ENCODE results near the gene TRIM44. TPM values are rescaled to one million over a fixed set of nuclear protein-coding genes. Genes with fewer than 3 reads are reported as not detected.

TRIM44 gene
- polyA plus RNA-seq, 4 donors = 8.9 to 35.4 (median 12.8) TPM

- H3K27ac ChIP-seq (ENCODE audit: low read depth in 1 of 3, low read length in 2 of 3) = no peak overlapping the region
- DNase-seq (no peak), FAIRE-seq (no peak)
- no peaks in the 10 kb centered on the region for H3K27me3 ChIP-seq (ENCODE audit: control insufficient read depth in 3 of 3, insufficient read depth in 3 of 3, low read length in 3 of 3)
- H3K4me1 ChIP-seq (ENCODE audit: control insufficient read depth in 3 of 3, insufficient read depth in 2 of 3, low read depth in 1 of 3, low read length in 2 of 3) = peaks cover 0 to 3% (median 2%) of the 10 kb centered on the region in 3 donors
- H3K36me3 ChIP-seq (ENCODE audit: control insufficient read depth in 3 of 3, insufficient read depth in 2 of 3, low read depth in 1 of 3, low read length in 3 of 3) = no peaks in the 10 kb centered on the region
- H3K4me3 ChIP-seq (ENCODE audit: low read depth in 1 of 3, low read length in 3 of 3) = no peak overlapping the region
- 93 to 94% (median 94%) methylated on average over 2 of the region's 2 CpGs for WGBS, 3 donors
- H3K9me3 ChIP-seq (ENCODE audit: control insufficient read depth in 2 of 2, insufficient read depth in 1 of 2, low read depth in 1 of 2, low read length in 1 of 2) = no peaks in the 10 kb centered on the region
Observed at GRCh38 chr11:35717520-35717919, 54.9 kb downstream of the TRIM44 start.

DNA sequence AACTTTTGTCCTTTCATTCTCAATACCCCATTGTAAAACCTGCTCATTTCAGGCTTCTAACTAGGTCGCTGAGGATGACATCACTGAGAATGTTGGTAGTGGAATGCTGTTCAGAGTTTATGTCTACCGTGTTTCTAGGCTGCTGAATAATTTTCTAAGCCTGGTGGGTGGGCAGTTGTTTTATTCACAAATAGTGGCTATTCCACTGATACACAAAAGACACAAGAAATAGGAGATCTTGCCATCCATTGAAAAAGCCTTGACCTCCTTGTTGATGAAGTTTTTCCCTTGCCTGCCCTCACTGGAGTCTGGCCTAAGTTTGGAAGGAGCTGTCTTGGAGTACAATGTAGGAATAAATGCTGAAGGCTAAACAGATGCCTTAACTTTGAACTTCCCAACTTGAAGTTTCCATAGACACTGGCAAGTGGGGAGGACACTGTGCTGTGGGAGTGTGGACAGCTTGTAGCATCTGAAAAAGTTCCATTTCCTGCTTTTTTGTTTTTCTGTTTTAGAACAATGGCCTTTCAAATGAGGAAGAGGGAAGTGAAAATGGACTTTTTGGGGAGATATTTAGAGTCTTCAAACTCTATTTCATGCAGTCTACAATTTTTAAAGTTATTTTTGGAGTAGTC is 59.2 kb downstream of the TRIM44 start:
- H3K4me3 ChIP-seq (ENCODE audit: low read depth in 1 of 3, low read length in 3 of 3) = no peak overlapping the region
- no peaks in the 10 kb centered on the region for H3K27me3 ChIP-seq (ENCODE audit: control insufficient read depth in 3 of 3, insufficient read depth in 3 of 3, low read length in 3 of 3)
- peaks cover 0 to 3% (median 0%) of the 10 kb centered on the region in 3 donors for H3K4me1 ChIP-seq (ENCODE audit: control insufficient read depth in 3 of 3, insufficient read depth in 2 of 3, low read depth in 1 of 3, low read length in 2 of 3)
- no peak overlapping the region for H3K27ac ChIP-seq (ENCODE audit: low read depth in 1 of 3, low read length in 2 of 3)
- DNase-seq = no peak
- WGBS, 3 donors = 74 to 81% (median 79%) methylated on average over 2 of the region's 2 CpGs
- H3K9me3 ChIP-seq (ENCODE audit: control insufficient read depth in 2 of 2, insufficient read depth in 1 of 2, low read depth in 1 of 2, low read length in 1 of 2) = no peaks in the 10 kb centered on the region
- H3K36me3 ChIP-seq (ENCODE audit: control insufficient read depth in 3 of 3, insufficient read depth in 2 of 3, low read depth in 1 of 3, low read length in 3 of 3) = peaks cover 0 to 5% (median 4%) of the 10 kb centered on the region in 3 donors
- no peak for FAIRE-seq

DNA sequence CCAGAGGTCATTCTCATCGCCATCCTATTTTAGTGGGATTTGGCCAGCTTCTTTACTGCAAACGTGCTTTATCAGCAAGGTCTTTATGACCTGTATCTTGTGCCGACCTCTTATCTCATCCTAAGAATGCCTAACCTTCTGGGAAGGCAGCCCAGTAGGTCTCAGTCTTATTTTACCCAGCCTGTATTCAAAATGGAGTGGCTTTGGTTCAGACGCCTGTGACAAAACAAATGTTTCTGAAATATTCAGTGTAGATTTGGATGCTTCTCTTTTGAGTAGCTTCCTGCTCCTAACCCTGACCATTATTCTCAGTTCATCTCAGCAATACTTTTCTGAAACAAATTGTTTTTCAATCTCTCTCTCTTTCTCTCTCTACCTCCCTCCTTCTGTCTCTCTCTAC is 60.1 kb downstream of the TRIM44 start:
- 48 to 72% (median 68%) methylated on average over 4 of the region's 4 CpGs for WGBS, 3 donors
- H3K36me3 ChIP-seq (ENCODE audit: control insufficient read depth in 3 of 3, insufficient read depth in 2 of 3, low read depth in 1 of 3, low read length in 3 of 3) = peaks cover 0 to 9% (median 5%) of the 10 kb centered on the region in 3 donors
- FAIRE-seq (no peak), DNase-seq (no peak)
- H3K4me1 ChIP-seq (ENCODE audit: control insufficient read depth in 3 of 3, insufficient read depth in 2 of 3, low read depth in 1 of 3, low read length in 2 of 3) = peaks cover 0 to 3% (median 0%) of the 10 kb centered on the region in 3 donors
- no peak overlapping the region for H3K4me3 ChIP-seq (ENCODE audit: low read depth in 1 of 3, low read length in 3 of 3)
- no peaks in the 10 kb centered on the region for H3K9me3 ChIP-seq (ENCODE audit: control insufficient read depth in 2 of 2, insufficient read depth in 1 of 2, low read depth in 1 of 2, low read length in 1 of 2)
- H3K27me3 ChIP-seq (ENCODE audit: control insufficient read depth in 3 of 3, insufficient read depth in 3 of 3, low read length in 3 of 3) = no peaks in the 10 kb centered on the region
- H3K27ac ChIP-seq (ENCODE audit: low read depth in 1 of 3, low read length in 2 of 3) = no peak overlapping the region

DNA sequence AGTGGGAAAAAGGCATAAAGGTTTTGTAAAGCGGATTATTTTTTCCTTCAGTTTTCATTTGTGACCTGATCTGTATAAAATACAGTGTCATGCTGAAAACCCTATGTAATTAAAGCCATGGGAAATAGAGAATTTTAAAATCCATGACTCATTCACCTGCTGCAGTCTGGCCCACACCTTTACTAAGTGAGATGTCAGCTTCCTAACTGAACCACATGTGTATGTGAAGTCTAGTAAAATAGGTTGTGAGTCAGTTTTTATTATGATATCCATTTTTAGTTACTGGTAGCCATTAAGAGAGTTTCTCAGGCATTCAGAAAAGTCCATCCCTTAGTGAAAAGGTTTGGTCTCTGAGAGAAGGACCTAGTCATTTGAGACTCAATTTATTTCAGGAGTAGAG is 60.9 kb downstream of the TRIM44 start:
- Histone ChIP-seq H3K9me3 (ENCODE audit: control insufficient read depth in 2 of 2, insufficient read depth in 1 of 2, low read depth in 1 of 2, low read length in 1 of 2) (no peaks in the 10 kb centered on the region), H3K4me1 (ENCODE audit: control insufficient read depth in 3 of 3, insufficient read depth in 2 of 3, low read depth in 1 of 3, low read length in 2 of 3) (peaks cover 0 to 3% (median 0%) of the 10 kb centered on the region in 3 donors), H3K36me3 (ENCODE audit: control insufficient read depth in 3 of 3, insufficient read depth in 2 of 3, low read depth in 1 of 3, low read length in 3 of 3) (peaks cover 0 to 9% (median 5%) of the 10 kb centered on the region in 3 donors), H3K27ac (ENCODE audit: low read depth in 1 of 3, low read length in 2 of 3) (no peak overlapping the region), H3K27me3 (ENCODE audit: control insufficient read depth in 3 of 3, insufficient read depth in 3 of 3, low read length in 3 of 3) (no peaks in the 10 kb centered on the region), H3K4me3 (ENCODE audit: low read depth in 1 of 3, low read length in 3 of 3) (no peak overlapping the region)
- FAIRE-seq = no peak
- no peak for DNase-seq
- 93 to 100% (median 97%) methylated on average over 1 of the region's 1 CpG for WGBS, 3 donors

DNA sequence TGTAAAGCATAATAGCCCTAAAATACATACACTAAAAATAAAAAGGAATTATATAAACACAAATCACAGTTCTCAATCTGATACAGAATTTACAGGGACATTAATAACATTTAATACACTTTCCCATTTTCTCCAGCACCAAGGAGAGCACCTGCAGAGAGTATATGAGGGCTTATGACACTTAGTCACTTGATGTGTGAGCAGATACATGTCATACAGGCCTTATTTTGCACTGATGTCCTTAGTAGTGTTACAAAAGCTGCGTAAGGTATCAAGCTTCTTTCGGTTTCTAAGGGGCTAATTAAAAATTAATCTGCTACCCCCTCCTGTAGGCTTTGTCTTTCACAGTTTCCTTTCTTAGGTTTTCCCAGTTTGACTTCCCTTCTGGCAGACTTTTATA is 61.3 kb downstream of the TRIM44 start:
- H3K9me3 ChIP-seq (ENCODE audit: control insufficient read depth in 2 of 2, insufficient read depth in 1 of 2, low read depth in 1 of 2, low read length in 1 of 2) = no peaks in the 10 kb centered on the region
- peaks cover 0 to 3% (median 0%) of the 10 kb centered on the region in 3 donors for H3K4me1 ChIP-seq (ENCODE audit: control insufficient read depth in 3 of 3, insufficient read depth in 2 of 3, low read depth in 1 of 3, low read length in 2 of 3)
- H3K27me3 ChIP-seq (ENCODE audit: control insufficient read depth in 3 of 3, insufficient read depth in 3 of 3, low read length in 3 of 3) = no peaks in the 10 kb centered on the region
- no peak for FAIRE-seq
- no peak for DNase-seq
- H3K4me3 ChIP-seq (ENCODE audit: low read depth in 1 of 3, low read length in 3 of 3) = no peak overlapping the region
- 65 to 85% (median 79%) methylated on average over 2 of the region's 2 CpGs for WGBS, 3 donors
- H3K36me3 ChIP-seq (ENCODE audit: control insufficient read depth in 3 of 3, insufficient read depth in 2 of 3, low read depth in 1 of 3, low read length in 3 of 3) = peaks cover 2 to 9% (median 6%) of the 10 kb centered on the region in 3 donors
- no peak overlapping the region for H3K27ac ChIP-seq (ENCODE audit: low read depth in 1 of 3, low read length in 2 of 3)

GRCh38 chr11:35725885-35726284 is 63.3 kb downstream of the TRIM44 start:
- Histone ChIP-seq H3K27ac (ENCODE audit: low read depth in 1 of 3, low read length in 2 of 3) (no peak overlapping the region), H3K4me3 (ENCODE audit: low read depth in 1 of 3, low read length in 3 of 3) (no peak overlapping the region), H3K36me3 (ENCODE audit: control insufficient read depth in 3 of 3, insufficient read depth in 2 of 3, low read depth in 1 of 3, low read length in 3 of 3) (peaks cover 4 to 13% (median 12%) of the 10 kb centered on the region in 3 donors), H3K27me3 (ENCODE audit: control insufficient read depth in 3 of 3, insufficient read depth in 3 of 3, low read length in 3 of 3) (no peaks in the 10 kb centered on the region), H3K9me3 (ENCODE audit: control insufficient read depth in 2 of 2, insufficient read depth in 1 of 2, low read depth in 1 of 2, low read length in 1 of 2) (peaks cover 0 to 10% of the 10 kb centered on the region in 2 donors), H3K4me1 (ENCODE audit: control insufficient read depth in 3 of 3, insufficient read depth in 2 of 3, low read depth in 1 of 3, low read length in 2 of 3) (peaks cover 0 to 3% (median 0%) of the 10 kb centered on the region in 3 donors)
- FAIRE-seq (no peak), DNase-seq (peak in 1 of 2 donors; percentile 40)
- 90 to 99% (median 93%) methylated on average over 2 of the region's 2 CpGs for WGBS, 3 donors

DNA sequence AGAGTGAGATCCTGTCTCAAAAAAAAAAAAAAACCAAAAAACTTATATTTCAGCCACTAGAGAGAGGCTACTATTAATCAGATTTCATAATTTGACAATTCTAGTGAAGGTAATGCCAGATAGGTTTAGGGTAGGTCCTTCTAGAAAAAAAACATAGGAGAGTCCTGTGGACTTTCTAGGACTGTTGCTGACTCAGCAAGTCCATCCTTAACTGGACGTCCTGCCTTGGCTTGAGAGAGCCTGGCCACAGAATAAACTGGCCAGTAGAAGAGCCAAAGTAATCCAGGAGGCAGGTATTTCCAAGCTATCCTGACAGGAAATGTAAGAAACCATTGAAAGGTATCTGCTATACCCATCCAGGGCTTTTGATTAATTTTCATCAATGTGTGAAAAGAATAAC is 64.6 kb downstream of the TRIM44 start:
- no peak for DNase-seq
- no peak for FAIRE-seq
- Histone ChIP-seq H3K27me3 (ENCODE audit: control insufficient read depth in 3 of 3, insufficient read depth in 3 of 3, low read length in 3 of 3) (no peaks in the 10 kb centered on the region), H3K4me1 (ENCODE audit: control insufficient read depth in 3 of 3, insufficient read depth in 2 of 3, low read depth in 1 of 3, low read length in 2 of 3) (no peaks in the 10 kb centered on the region), H3K36me3 (ENCODE audit: control insufficient read depth in 3 of 3, insufficient read depth in 2 of 3, low read depth in 1 of 3, low read length in 3 of 3) (peaks cover 4 to 13% (median 12%) of the 10 kb centered on the region in 3 donors), H3K4me3 (ENCODE audit: low read depth in 1 of 3, low read length in 3 of 3) (no peak overlapping the region), H3K27ac (ENCODE audit: low read depth in 1 of 3, low read length in 2 of 3) (no peak overlapping the region), H3K9me3 (ENCODE audit: control insufficient read depth in 2 of 2, insufficient read depth in 1 of 2, low read depth in 1 of 2, low read length in 1 of 2) (peaks cover 0 to 10% of the 10 kb centered on the region in 2 donors)
- 75 to 87% (median 77%) methylated on average over 1 of the region's 1 CpG for WGBS, 3 donors

DNA sequence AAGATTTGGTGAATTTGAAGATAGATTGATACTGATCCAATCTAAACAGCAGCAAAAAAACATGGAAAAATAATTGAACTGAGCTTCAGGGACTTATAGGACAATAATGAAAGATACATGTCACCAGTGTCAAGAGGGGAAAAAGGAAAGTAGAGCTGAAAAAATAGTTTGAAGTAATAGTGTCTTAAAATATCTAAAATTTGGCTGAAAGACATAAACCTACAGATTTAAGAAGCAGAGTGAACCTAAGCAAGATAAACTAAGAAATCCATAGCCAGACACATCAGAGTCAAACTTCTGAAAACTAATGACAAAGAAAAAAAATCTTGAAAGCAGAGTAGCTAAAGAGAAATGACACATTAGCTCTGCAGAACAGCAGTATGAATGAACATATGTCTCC is 67.7 kb downstream of the TRIM44 start:
- Histone ChIP-seq H3K36me3 (ENCODE audit: control insufficient read depth in 3 of 3, insufficient read depth in 2 of 3, low read depth in 1 of 3, low read length in 3 of 3) (peaks cover 4 to 15% (median 12%) of the 10 kb centered on the region in 3 donors), H3K4me3 (ENCODE audit: low read depth in 1 of 3, low read length in 3 of 3) (no peak overlapping the region), H3K9me3 (ENCODE audit: control insufficient read depth in 2 of 2, insufficient read depth in 1 of 2, low read depth in 1 of 2, low read length in 1 of 2) (peaks cover 0 to 16% of the 10 kb centered on the region in 2 donors), H3K27me3 (ENCODE audit: control insufficient read depth in 3 of 3, insufficient read depth in 3 of 3, low read length in 3 of 3) (no peaks in the 10 kb centered on the region), H3K4me1 (ENCODE audit: control insufficient read depth in 3 of 3, insufficient read depth in 2 of 3, low read depth in 1 of 3, low read length in 2 of 3) (peaks cover 0 to 10% (median 2%) of the 10 kb centered on the region in 3 donors), H3K27ac (ENCODE audit: low read depth in 1 of 3, low read length in 2 of 3) (no peak overlapping the region)
- no peak for FAIRE-seq
- no peak for DNase-seq

All from small intestine (tissue), 7 donors.